ENCODE measurements around the gene LAS1L.
"Not testable (repeated sequence)": the region's sequence is repeated elsewhere in the genome, so short reads cannot be mapped to it uniquely, and the experiment has no call there.

The LAS1L gene

DNA sequence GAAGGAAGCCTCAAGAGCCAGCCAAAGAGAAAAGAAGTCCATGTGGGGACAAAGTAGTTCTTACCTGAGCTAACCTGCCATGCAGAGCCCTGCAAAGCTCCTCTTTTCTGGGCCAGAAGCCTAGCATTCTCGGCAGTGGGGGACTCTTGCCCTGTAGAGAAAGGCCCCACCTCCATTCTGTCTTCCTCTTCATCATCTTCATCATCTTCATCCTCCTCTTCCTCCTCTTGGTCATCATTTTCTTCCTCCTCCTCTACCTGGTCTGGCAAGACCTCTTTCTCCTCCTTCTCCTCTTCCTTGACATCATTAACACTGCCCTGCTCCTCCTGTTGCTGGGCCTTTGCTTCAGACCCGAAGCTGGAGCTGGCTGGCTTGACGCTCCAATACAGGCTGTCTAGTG is 16.7 kb downstream of the LAS1L start:
- DNase-seq (ENCODE audit: low spot score): no peak

GRCh38 chrX:65516756-65517155 is 17.8 kb downstream of the LAS1L start:
- DNase-seq (ENCODE audit: low spot score): no peak

GRCh38 chrX:65513610-65514009 is 21.0 kb downstream of the LAS1L start:
- DNase-seq (ENCODE audit: low spot score): no peak

DNA sequence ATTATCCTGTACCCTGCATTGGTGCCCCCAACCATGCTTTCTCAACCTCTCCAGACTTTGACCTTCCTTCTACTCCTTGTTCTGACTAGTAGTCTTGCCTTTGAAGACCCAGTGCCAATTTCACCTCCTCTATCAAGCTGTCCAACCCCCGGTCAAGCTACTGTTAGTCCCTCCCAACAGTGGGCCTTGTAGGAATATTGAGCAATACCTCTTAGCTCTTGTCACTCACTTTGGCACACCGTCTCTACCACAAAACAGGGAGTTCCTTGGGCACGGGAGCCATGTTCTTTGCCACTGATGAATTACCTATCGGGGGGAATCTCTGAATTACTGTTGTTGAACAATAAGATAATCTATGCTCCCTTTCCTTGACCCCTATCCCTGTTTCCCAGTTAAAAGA is 25.2 kb downstream of the LAS1L start:
- DNase-seq (ENCODE audit: low spot score): no peak

GRCh38 chrX:65508851-65509250 is 25.7 kb downstream of the LAS1L start:
- DNase-seq (ENCODE audit: low spot score): no peak

GRCh38 chrX:65502618-65503017 is 32.0 kb downstream of the LAS1L start:
- no peak for DNase-seq (ENCODE audit: low spot score)

GRCh38 chrX:65493431-65493830 is 41.2 kb downstream of the LAS1L start:
- DNase-seq (ENCODE audit: low spot score): no peak

GRCh38 chrX:65491620-65492019 is 43.0 kb downstream of the LAS1L start:
- DNase-seq (ENCODE audit: low spot score): no peak

DNA sequence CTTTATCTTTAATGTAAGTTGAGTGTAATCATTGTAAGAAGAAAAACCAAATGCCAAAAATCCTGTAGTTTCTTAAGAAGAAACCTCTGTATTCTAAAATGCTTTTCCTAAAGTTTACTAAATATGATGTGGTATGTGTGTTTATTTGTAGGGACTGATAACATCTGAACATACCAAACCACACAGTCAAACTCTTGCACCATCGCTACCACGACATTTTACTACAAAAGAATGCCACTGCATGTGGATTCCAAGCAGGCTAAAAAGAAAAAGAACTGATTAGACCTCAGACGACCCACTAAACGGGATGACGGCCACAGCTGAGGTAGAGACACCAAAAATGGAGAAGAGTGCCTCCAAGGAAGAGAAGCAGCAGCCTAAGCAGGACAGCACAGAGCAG is 46.1 kb downstream of the LAS1L start:
- no peak for DNase-seq (ENCODE audit: low spot score)

DNA sequence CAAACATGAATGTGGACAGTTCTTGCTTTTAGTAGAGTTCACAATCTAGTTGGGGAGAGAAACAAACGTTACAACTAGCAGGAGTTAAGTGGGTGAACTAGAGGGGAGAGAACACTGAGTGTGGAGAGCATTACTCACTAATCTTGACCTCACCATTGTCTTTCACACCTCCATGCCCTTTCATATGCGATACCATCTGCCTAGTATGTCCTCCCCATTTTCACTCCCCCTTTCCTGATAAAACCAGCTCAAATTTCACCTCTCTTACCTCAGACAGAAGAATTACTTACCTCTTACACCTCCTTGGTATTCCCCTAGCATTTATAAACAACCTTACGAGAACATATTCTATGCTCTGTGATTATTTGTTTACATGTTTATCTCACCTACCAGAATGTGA is 53.6 kb downstream of the LAS1L start:
- DNase-seq (ENCODE audit: low spot score): no peak

GRCh38 chrX:65479102-65479501 is 55.5 kb downstream of the LAS1L start:
- DNase-seq (ENCODE audit: low spot score): not testable (repeated sequence)

DNA sequence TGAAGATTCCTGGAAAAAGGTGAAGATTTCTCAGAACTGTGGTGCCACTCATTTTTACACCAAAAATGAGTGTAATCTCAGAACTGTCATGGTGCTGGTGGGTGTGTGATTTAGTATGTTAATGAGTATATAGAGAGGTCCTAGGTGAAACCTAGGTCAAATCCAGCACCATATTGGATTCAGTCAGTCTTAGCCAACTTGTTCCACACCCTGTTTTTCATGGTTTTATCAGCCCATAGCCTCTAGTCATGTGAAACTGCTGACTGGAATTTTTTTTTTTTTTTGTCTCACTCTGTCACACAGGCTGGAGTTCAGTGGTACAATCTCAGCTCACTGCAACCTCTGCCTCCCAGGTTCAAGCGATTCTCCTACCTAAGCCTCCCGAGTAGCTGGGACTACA is 58.0 kb downstream of the LAS1L start:
- DNase-seq (ENCODE audit: low spot score): no peak

- no peak for DNase-seq (ENCODE audit: low spot score)
Measured at GRCh38 chrX:65463550-65463949, 71.0 kb downstream of the LAS1L start.
